ENCODE data around the gene COL16A1. TPM values are rescaled to one million over a fixed set of nuclear protein-coding genes. Genes with fewer than 3 reads are reported as not detected.
A peak's percentile ranks its signal among the peaks of the same experiment; 100 is the strongest.

COL16A1 gene
- total RNA-seq, 2 experiments from 2014 or later, result 0.34 TPM; not detected in 1

GRCh38 chr1:31626223-31627207, 77.3 kb downstream of the COL16A1 start:
- POLR2A ChIA-PET, result no interaction called here

GRCh38 chr1:31625561-31626222, 78.1 kb downstream of the COL16A1 start:
- no peak overlapping the region for H3K27ac Mint-ChIP-seq
- CTCF ChIA-PET, result no interaction called here
- H3K9me3 Mint-ChIP-seq, result no peaks in the 10 kb centered on the region
- H3K27me3 Mint-ChIP-seq, result no peaks in the 10 kb centered on the region
- no peak for ATAC-seq
- POLR2A ChIA-PET, result interaction anchor here (1.0 kb wide), 1 partner anchor 11 kb away, joined by 3 read pairs; no protein-coding TSS in a partner anchor
- no peak overlapping the region for H3K4me3 Mint-ChIP-seq
- no peak for DNase-seq
- TF ChIP-seq CTCF (IDR thresholded peaks at IDR 0.05), result no peak
- H3K36me3 Mint-ChIP-seq (ENCODE audit: low read depth), result peaks cover 1% of the 10 kb centered on the region
- intact Hi-C loops (cut with micrococcal nuclease), result no loop called here
- peaks cover 10% of the 10 kb centered on the region for H3K4me1 Mint-ChIP-seq (ENCODE audit: low read depth)

More at GRCh38 chr1:31626223-31627207, 77.3 kb downstream of the COL16A1 start:
- peaks cover 1% of the 10 kb centered on the region for H3K36me3 Mint-ChIP-seq (ENCODE audit: low read depth)
- no peaks in the 10 kb centered on the region for H3K9me3 Mint-ChIP-seq
- no peak overlapping the region for H3K4me3 Mint-ChIP-seq
- ATAC-seq (no peak), DNase-seq (no peak)
- no peak for TF ChIP-seq CTCF (IDR thresholded peaks at IDR 0.05)
- intact Hi-C loops (cut with micrococcal nuclease), result no loop called here
- H3K27ac Mint-ChIP-seq, result no peak overlapping the region
- CTCF ChIA-PET, result no interaction called here
- H3K4me1 Mint-ChIP-seq (ENCODE audit: low read depth), result peaks cover 10% of the 10 kb centered on the region
- H3K27me3 Mint-ChIP-seq, result no peaks in the 10 kb centered on the region

- H3K4me1 Mint-ChIP-seq (ENCODE audit: low read depth), result peaks cover 10% of the 10 kb centered on the region
- intact Hi-C loops (cut with micrococcal nuclease), result no loop called here
- POLR2A ChIA-PET, result interaction anchor here (1.0 to 1.3 kb wide), 2 partner anchors 12 to 18 kb away, joined by 3 read pairs; no protein-coding TSS in a partner anchor
- no peak overlapping the region for H3K27ac Mint-ChIP-seq
- no peak overlapping the region for H3K4me3 Mint-ChIP-seq
- no peaks in the 10 kb centered on the region for H3K36me3 Mint-ChIP-seq (ENCODE audit: low read depth)
- DNase-seq, result no peak
- TF ChIP-seq CTCF (IDR thresholded peaks at IDR 0.05), result no peak
- ATAC-seq, result no peak
- CTCF ChIA-PET, result no interaction called here
- no peaks in the 10 kb centered on the region for H3K27me3 Mint-ChIP-seq
- H3K9me3 Mint-ChIP-seq, result no peaks in the 10 kb centered on the region
Measured at GRCh38 chr1:31624731-31625514, 78.9 kb downstream of the COL16A1 start.

GRCh38 chr1:31624309-31624708, 79.5 kb downstream of the COL16A1 start:
- Mint-ChIP-seq H3K9me3 (no peaks in the 10 kb centered on the region), H3K27ac (no peak overlapping the region), H3K4me3 (no peak overlapping the region), H3K27me3 (no peaks in the 10 kb centered on the region), H3K4me1 (ENCODE audit: low read depth) (peaks cover 10% of the 10 kb centered on the region), H3K36me3 (ENCODE audit: low read depth) (no peaks in the 10 kb centered on the region)
- no peak for TF ChIP-seq CTCF (IDR thresholded peaks at IDR 0.05)
- peak; percentile 20 for DNase-seq
- peak; percentile 55 for ATAC-seq
- intact Hi-C loops (cut with micrococcal nuclease), result no loop called here
- CTCF ChIA-PET, result no interaction called here
- POLR2A ChIA-PET, result interaction anchor here (1.3 kb wide), 1 partner anchor 18 kb away, joined by 3 read pairs; no protein-coding TSS in a partner anchor

All from activated CD8-positive, alpha-beta T cell treated with anti-CD3 and anti-CD28 coated beads for 36 hours (primary cell).